ENCODE data around the gene CDKN2B-AS1.

Gene CDKN2B-AS1

DNA sequence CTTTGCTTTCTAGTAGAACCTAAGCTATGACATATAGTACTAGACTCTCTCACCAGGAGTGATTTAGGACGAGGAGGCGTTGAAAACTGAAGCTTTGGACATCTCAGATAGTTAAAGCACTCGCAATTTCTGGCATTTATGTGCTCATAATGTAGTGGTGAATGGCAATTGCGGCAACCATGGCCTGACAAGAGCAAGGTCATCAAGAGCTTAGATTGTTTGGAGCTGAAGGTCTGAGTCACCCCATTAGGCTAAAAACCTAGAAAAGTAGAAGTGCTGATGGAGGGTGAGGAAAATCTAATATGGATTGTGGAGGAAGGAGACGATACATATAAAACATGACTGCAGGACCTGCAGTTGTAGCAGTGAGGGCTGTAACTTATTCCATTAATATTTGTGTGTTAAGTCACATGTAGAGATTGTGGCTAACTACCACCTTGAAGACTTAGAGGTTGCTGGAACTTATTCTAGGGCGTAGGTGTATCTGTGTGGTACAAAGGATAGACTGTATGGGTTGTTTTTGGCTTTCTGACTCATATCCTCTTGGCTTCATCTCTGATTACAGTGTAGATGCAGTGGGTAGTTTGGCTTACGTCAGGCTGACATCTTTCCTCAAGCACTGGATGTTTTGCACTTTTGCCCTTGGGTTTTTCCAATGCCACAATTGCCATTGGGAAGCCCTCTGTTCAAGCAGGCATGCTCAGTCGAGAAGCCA lies 153.4 kb downstream of the CDKN2B-AS1 start:
- H3K27me3 ChIP-seq (replicated peaks; ENCODE audit: control insufficient read depth, insufficient read depth, low read length, poor library complexity, severe bottlenecking) = no peaks in the 10 kb centered on the region
- peak in 1 of 3 donors; percentile 2 for DNase-seq
- no peaks in the 10 kb centered on the region for H3K4me1 ChIP-seq (ENCODE audit: control insufficient read depth, insufficient read depth, low read length, poor library complexity, severe bottlenecking)
- no peaks in the 10 kb centered on the region for H3K36me3 ChIP-seq (ENCODE audit: control insufficient read depth, insufficient read depth, low read length)
- no peak overlapping the region for H3K4me3 ChIP-seq (ENCODE audit: insufficient read depth, low read depth, low read length, poor library complexity, severe bottlenecking)
- no peaks in the 10 kb centered on the region for H3K9me3 ChIP-seq (ENCODE audit: control insufficient read depth, low read length)
- H3K27ac ChIP-seq (ENCODE audit: insufficient read depth, low read length, poor library complexity, severe bottlenecking) = no peak overlapping the region

DNA sequence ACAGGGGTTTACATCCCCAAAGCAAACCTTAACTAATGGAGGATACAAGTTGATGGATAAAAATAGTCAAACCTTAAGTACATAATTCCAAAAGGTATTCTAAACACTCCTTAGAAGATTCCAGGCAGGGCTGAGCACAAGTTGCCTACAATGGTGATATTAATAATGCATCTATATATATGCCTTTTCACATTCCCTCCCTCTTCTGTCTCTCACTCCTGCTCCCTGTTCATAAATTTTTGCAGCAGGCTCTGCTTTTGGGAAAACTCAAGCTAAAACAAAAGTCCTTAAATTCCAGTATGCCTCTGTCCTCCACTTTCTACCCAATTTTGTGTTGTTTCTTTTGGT lies 153.9 kb downstream of the CDKN2B-AS1 start:
- H3K36me3 ChIP-seq (ENCODE audit: control insufficient read depth, insufficient read depth, low read length) = no peaks in the 10 kb centered on the region
- H3K9me3 ChIP-seq (ENCODE audit: control insufficient read depth, low read length) = no peaks in the 10 kb centered on the region
- H3K4me1 ChIP-seq (ENCODE audit: control insufficient read depth, insufficient read depth, low read length, poor library complexity, severe bottlenecking) = no peaks in the 10 kb centered on the region
- no peak overlapping the region for H3K27ac ChIP-seq (ENCODE audit: insufficient read depth, low read length, poor library complexity, severe bottlenecking)
- no peaks in the 10 kb centered on the region for H3K27me3 ChIP-seq (replicated peaks; ENCODE audit: control insufficient read depth, insufficient read depth, low read length, poor library complexity, severe bottlenecking)
- no peak for DNase-seq
- no peak overlapping the region for H3K4me3 ChIP-seq (ENCODE audit: insufficient read depth, low read depth, low read length, poor library complexity, severe bottlenecking)

DNA sequence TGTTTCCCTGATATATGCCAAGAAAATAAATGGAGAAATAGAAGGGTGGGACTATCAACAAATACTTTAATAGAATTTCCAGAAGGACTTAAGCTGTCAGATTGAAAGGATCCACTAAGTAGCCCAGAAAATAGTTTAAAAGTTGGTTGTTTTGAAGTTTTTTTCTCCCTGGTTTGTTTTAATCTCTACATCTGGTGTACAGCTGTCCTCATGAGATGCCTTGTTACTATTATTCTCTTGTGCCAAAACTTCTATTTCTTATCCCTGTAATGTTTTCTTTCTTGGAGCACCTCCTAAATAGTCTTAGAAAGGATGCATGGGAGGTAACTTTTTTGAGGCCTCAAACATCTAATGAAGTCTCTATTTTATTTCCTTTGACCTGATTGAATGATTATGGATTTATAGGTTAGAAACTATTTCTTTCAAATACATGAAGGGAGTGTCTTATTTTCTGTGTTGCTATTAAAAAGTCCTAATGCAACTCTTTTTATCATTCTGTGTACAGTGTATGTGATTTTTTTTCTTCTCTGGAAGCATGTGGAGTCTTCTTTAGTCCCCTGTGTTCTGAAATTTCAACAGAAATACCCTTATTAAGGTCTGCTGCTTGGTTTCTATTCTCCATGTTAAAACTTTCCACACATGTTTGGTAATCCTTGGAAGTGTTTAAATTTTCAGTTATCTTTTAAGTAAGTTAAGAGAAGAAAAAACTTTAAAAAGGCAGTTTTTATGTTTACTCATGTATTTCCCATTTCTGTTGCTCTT lies 154.5 kb downstream of the CDKN2B-AS1 start:
- Histone ChIP-seq H3K9me3 (ENCODE audit: control insufficient read depth, low read length) (no peaks in the 10 kb centered on the region), H3K4me3 (ENCODE audit: insufficient read depth, low read depth, low read length, poor library complexity, severe bottlenecking) (no peak overlapping the region), H3K27ac (ENCODE audit: insufficient read depth, low read length, poor library complexity, severe bottlenecking) (no peak overlapping the region), H3K36me3 (ENCODE audit: control insufficient read depth, insufficient read depth, low read length) (no peaks in the 10 kb centered on the region), H3K27me3 (replicated peaks; ENCODE audit: control insufficient read depth, insufficient read depth, low read length, poor library complexity, severe bottlenecking) (no peaks in the 10 kb centered on the region), H3K4me1 (ENCODE audit: control insufficient read depth, insufficient read depth, low read length, poor library complexity, severe bottlenecking) (no peaks in the 10 kb centered on the region)
- no peak for DNase-seq

DNA sequence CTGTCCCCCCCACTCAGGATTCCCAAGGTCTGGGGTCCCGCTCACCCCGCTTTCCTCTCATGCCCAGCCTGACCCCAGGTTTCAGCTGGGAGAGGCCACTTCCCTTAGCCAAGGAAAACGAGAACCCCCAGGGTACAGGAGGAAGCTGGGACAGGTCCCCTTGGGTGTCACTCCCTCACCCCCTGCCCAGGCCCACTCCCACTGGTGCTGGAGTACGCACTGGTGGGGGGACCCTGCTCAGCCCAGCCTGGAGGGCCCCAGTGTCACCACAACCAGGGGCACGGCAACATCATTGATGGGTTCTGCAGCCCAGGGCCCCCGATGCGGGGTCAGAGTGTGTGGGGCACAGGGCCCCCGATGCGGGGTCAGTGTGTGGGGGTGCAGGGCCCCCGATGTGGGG lies 159.5 kb downstream of the CDKN2B-AS1 start:
- no peak for DNase-seq
- Histone ChIP-seq H3K27ac (ENCODE audit: insufficient read depth, low read length, poor library complexity, severe bottlenecking) (no peak overlapping the region), H3K27me3 (replicated peaks; ENCODE audit: control insufficient read depth, insufficient read depth, low read length, poor library complexity, severe bottlenecking) (no peaks in the 10 kb centered on the region), H3K4me3 (ENCODE audit: insufficient read depth, low read depth, low read length, poor library complexity, severe bottlenecking) (no peak overlapping the region), H3K36me3 (ENCODE audit: control insufficient read depth, insufficient read depth, low read length) (no peaks in the 10 kb centered on the region), H3K9me3 (ENCODE audit: control insufficient read depth, low read length) (no peaks in the 10 kb centered on the region), H3K4me1 (ENCODE audit: control insufficient read depth, insufficient read depth, low read length, poor library complexity, severe bottlenecking) (no peaks in the 10 kb centered on the region)

GRCh38 chr9:22156586-22156985 lies 162.0 kb downstream of the CDKN2B-AS1 start:
- H3K9me3 ChIP-seq (ENCODE audit: control insufficient read depth, low read length) = no peaks in the 10 kb centered on the region
- no peak overlapping the region for H3K27ac ChIP-seq (ENCODE audit: insufficient read depth, low read length, poor library complexity, severe bottlenecking)
- H3K27me3 ChIP-seq (replicated peaks; ENCODE audit: control insufficient read depth, insufficient read depth, low read length, poor library complexity, severe bottlenecking) = no peaks in the 10 kb centered on the region
- no peak overlapping the region for H3K4me3 ChIP-seq (ENCODE audit: insufficient read depth, low read depth, low read length, poor library complexity, severe bottlenecking)
- no peaks in the 10 kb centered on the region for H3K36me3 ChIP-seq (ENCODE audit: control insufficient read depth, insufficient read depth, low read length)
- no peaks in the 10 kb centered on the region for H3K4me1 ChIP-seq (ENCODE audit: control insufficient read depth, insufficient read depth, low read length, poor library complexity, severe bottlenecking)
- DNase-seq = no peak

- no peak for DNase-seq
- Histone ChIP-seq H3K9me3 (ENCODE audit: control insufficient read depth, low read length) (no peaks in the 10 kb centered on the region), H3K27me3 (replicated peaks; ENCODE audit: control insufficient read depth, insufficient read depth, low read length, poor library complexity, severe bottlenecking) (no peaks in the 10 kb centered on the region), H3K36me3 (ENCODE audit: control insufficient read depth, insufficient read depth, low read length) (no peaks in the 10 kb centered on the region), H3K27ac (ENCODE audit: insufficient read depth, low read length, poor library complexity, severe bottlenecking) (no peak overlapping the region), H3K4me1 (ENCODE audit: control insufficient read depth, insufficient read depth, low read length, poor library complexity, severe bottlenecking) (no peaks in the 10 kb centered on the region), H3K4me3 (ENCODE audit: insufficient read depth, low read depth, low read length, poor library complexity, severe bottlenecking) (no peak overlapping the region)
Observed at GRCh38 chr9:22157276-22157675, 162.7 kb downstream of the CDKN2B-AS1 start.

- no peaks in the 10 kb centered on the region for H3K36me3 ChIP-seq (ENCODE audit: control insufficient read depth, insufficient read depth, low read length)
- no peaks in the 10 kb centered on the region for H3K27me3 ChIP-seq (replicated peaks; ENCODE audit: control insufficient read depth, insufficient read depth, low read length, poor library complexity, severe bottlenecking)
- H3K4me1 ChIP-seq (ENCODE audit: control insufficient read depth, insufficient read depth, low read length, poor library complexity, severe bottlenecking) = no peaks in the 10 kb centered on the region
- no peaks in the 10 kb centered on the region for H3K9me3 ChIP-seq (ENCODE audit: control insufficient read depth, low read length)
- H3K4me3 ChIP-seq (ENCODE audit: insufficient read depth, low read depth, low read length, poor library complexity, severe bottlenecking) = no peak overlapping the region
- no peak overlapping the region for H3K27ac ChIP-seq (ENCODE audit: insufficient read depth, low read length, poor library complexity, severe bottlenecking)
- no peak for DNase-seq
Observed at GRCh38 chr9:22157828-22158227, 163.2 kb downstream of the CDKN2B-AS1 start.

DNA sequence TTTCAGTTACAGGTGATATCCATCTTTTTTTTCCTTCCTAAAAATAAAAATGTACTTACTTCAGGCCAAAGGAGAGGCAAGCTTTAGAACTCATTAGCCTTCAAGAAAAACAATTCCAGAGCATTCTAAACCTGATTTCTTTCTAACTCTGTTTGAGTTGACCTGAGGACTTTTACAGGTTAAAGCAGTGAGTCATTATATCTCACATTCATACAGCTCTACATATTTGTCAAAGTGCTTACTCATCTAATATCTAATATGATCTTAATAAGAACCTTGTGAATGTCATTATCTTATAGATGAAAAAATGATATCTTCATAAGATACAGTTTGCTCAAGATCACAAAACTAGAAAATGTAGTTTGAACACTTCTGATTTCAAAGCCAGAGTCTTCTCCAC lies 163.7 kb downstream of the CDKN2B-AS1 start:
- DNase-seq = no peak
- H3K27ac ChIP-seq (ENCODE audit: insufficient read depth, low read length, poor library complexity, severe bottlenecking) = no peak overlapping the region
- H3K4me3 ChIP-seq (ENCODE audit: insufficient read depth, low read depth, low read length, poor library complexity, severe bottlenecking) = no peak overlapping the region

GRCh38 chr9:22158927-22159346 lies 164.3 kb downstream of the CDKN2B-AS1 start:
- no peak for DNase-seq
- Histone ChIP-seq H3K27me3 (replicated peaks; ENCODE audit: control insufficient read depth, insufficient read depth, low read length, poor library complexity, severe bottlenecking) (no peaks in the 10 kb centered on the region), H3K4me3 (ENCODE audit: insufficient read depth, low read depth, low read length, poor library complexity, severe bottlenecking) (no peak overlapping the region), H3K9me3 (ENCODE audit: control insufficient read depth, low read length) (no peaks in the 10 kb centered on the region), H3K36me3 (ENCODE audit: control insufficient read depth, insufficient read depth, low read length) (no peaks in the 10 kb centered on the region), H3K27ac (ENCODE audit: insufficient read depth, low read length, poor library complexity, severe bottlenecking) (no peak overlapping the region), H3K4me1 (ENCODE audit: control insufficient read depth, insufficient read depth, low read length, poor library complexity, severe bottlenecking) (no peaks in the 10 kb centered on the region)

More for the DNA sequence above, 163.7 kb downstream of the CDKN2B-AS1 start:
- H3K36me3 ChIP-seq (ENCODE audit: control insufficient read depth, insufficient read depth, low read length) = no peaks in the 10 kb centered on the region
- no peaks in the 10 kb centered on the region for H3K9me3 ChIP-seq (ENCODE audit: control insufficient read depth, low read length)
- no peaks in the 10 kb centered on the region for H3K4me1 ChIP-seq (ENCODE audit: control insufficient read depth, insufficient read depth, low read length, poor library complexity, severe bottlenecking)
- H3K27me3 ChIP-seq (replicated peaks; ENCODE audit: control insufficient read depth, insufficient read depth, low read length, poor library complexity, severe bottlenecking) = no peaks in the 10 kb centered on the region

GRCh38 chr9:22159586-22159985 lies 165.0 kb downstream of the CDKN2B-AS1 start:
- Histone ChIP-seq H3K27ac (ENCODE audit: insufficient read depth, low read length, poor library complexity, severe bottlenecking) (no peak overlapping the region), H3K4me1 (ENCODE audit: control insufficient read depth, insufficient read depth, low read length, poor library complexity, severe bottlenecking) (no peaks in the 10 kb centered on the region), H3K27me3 (replicated peaks; ENCODE audit: control insufficient read depth, insufficient read depth, low read length, poor library complexity, severe bottlenecking) (no peaks in the 10 kb centered on the region), H3K4me3 (ENCODE audit: insufficient read depth, low read depth, low read length, poor library complexity, severe bottlenecking) (no peak overlapping the region), H3K36me3 (ENCODE audit: control insufficient read depth, insufficient read depth, low read length) (no peaks in the 10 kb centered on the region), H3K9me3 (ENCODE audit: control insufficient read depth, low read length) (no peaks in the 10 kb centered on the region)
- no peak for DNase-seq
